Nephron (organoid): ENCODE data around the gene SHISA7.
A peak's percentile ranks its signal among the peaks of the same experiment; 100 is the strongest.

ENCODE experiments used
- H3K27ac Mint-ChIP-seq, 3 experiments: 2 replicates each; pipeline ENCODE4 v1.8.0; 2020; ENCODE audit warnings: mixed read lengths in 3 of 3, mild to moderate bottlenecking in 2 of 3, moderate library complexity in 1 of 3
- H3K27me3 Mint-ChIP-seq: 2 replicates; pipeline ENCODE4 v1.8.0; 2021; ENCODE audit warnings: low read depth, mild to moderate bottlenecking, moderate library complexity, mixed read lengths
- H3K36me3 Mint-ChIP-seq: 2 replicates; pipeline ENCODE4 v1.8.0; 2020; ENCODE audit warnings: low read depth, mixed read lengths
- H3K4me1 Mint-ChIP-seq: 2 replicates; pipeline ENCODE4 v1.8.0; 2020; ENCODE audit warnings: mixed read lengths
- H3K4me3 Mint-ChIP-seq, 3 experiments: 2 replicates each; pipeline ENCODE4 v1.8.0; 2020; ENCODE audit warnings: mild to moderate bottlenecking in 3 of 3, mixed read lengths in 3 of 3, moderate library complexity in 2 of 3
- H3K9me3 Mint-ChIP-seq: 2 replicates; pipeline ENCODE4 v1.8.0; 2020; ENCODE audit warnings: mixed read lengths
- TF ChIP-seq, protein P1 (sequence below), 3 experiments: fragments of 200-600 bp; sonication (generic); IDR thresholded peaks; one replicate each; pipeline ENCODE4 v1.5.0; 2021; ENCODE audit warnings: antibody characterized with exemption in 3 of 3; ENCODE audit not compliant: unreplicated experiment in 3 of 3

SHISA7 gene

DNA sequence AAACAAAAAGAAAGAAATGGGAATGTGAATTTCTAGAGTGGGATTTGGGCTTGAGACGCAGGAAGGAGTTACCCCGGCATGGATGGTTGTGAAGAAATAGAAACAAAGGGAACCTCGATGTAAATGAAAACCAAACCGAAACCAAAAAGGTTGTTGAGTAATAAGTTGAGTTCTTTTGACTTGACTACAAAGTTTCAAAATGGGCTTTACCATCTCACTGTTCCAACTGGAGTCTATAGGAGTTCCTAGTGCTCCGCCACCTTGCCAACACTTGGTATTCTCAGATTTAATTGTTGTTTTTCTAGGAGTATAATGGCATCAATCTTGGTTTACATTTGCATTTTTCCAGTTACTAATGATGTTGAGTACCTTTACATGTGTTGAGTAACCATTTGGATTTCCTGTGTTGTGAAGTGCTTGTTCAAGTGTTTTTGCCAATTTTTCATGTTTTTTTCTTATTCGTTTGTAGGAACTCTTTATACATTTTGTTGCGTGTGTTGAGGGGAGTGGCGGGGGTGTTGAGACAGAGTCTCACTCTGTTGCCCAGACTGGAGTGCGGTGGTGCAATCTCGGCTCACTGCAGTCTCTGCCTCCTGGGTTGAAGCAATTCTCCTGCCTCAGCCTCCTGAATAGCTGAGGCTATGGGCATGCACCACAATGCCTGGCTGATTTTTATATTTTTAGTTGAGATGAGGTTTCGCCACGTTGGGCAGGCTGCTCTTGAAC is 44.7 kb downstream of the SHISA7 start:
- no peaks in the 10 kb centered on the region for H3K27me3 Mint-ChIP-seq
- TF ChIP-seq, protein P1, sequence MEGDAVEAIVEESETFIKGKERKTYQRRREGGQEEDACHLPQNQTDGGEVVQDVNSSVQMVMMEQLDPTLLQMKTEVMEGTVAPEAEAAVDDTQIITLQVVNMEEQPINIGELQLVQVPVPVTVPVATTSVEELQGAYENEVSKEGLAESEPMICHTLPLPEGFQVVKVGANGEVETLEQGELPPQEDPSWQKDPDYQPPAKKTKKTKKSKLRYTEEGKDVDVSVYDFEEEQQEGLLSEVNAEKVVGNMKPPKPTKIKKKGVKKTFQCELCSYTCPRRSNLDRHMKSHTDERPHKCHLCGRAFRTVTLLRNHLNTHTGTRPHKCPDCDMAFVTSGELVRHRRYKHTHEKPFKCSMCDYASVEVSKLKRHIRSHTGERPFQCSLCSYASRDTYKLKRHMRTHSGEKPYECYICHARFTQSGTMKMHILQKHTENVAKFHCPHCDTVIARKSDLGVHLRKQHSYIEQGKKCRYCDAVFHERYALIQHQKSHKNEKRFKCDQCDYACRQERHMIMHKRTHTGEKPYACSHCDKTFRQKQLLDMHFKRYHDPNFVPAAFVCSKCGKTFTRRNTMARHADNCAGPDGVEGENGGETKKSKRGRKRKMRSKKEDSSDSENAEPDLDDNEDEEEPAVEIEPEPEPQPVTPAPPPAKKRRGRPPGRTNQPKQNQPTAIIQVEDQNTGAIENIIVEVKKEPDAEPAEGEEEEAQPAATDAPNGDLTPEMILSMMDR (IDR thresholded peaks at IDR 0.05; ENCODE audit: unreplicated experiment in 3 of 3): no peak
- peaks cover 31% of the 10 kb centered on the region for H3K36me3 Mint-ChIP-seq
- peaks cover 15% of the 10 kb centered on the region for H3K4me1 Mint-ChIP-seq
- H3K4me3 Mint-ChIP-seq: peak overlapping the region in 1 of 3 experiments; percentile 31
- no peak overlapping the region for H3K27ac Mint-ChIP-seq
- H3K9me3 Mint-ChIP-seq: no peaks in the 10 kb centered on the region

GRCh38 chr19:55392820-55393761 is 50.0 kb downstream of the SHISA7 start:
- no peaks in the 10 kb centered on the region for H3K9me3 Mint-ChIP-seq
- H3K4me1 Mint-ChIP-seq: peaks cover 28% of the 10 kb centered on the region
- TF ChIP-seq, protein P1 (IDR thresholded peaks at IDR 0.05; ENCODE audit: unreplicated experiment in 3 of 3): no peak
- H3K4me3 Mint-ChIP-seq: peak overlapping the region in 1 of 3 experiments; percentile 37
- no peaks in the 10 kb centered on the region for H3K27me3 Mint-ChIP-seq
- peak overlapping the region in 1 of 3 experiments; percentile 53 for H3K27ac Mint-ChIP-seq
- H3K36me3 Mint-ChIP-seq: peaks cover 28% of the 10 kb centered on the region

DNA sequence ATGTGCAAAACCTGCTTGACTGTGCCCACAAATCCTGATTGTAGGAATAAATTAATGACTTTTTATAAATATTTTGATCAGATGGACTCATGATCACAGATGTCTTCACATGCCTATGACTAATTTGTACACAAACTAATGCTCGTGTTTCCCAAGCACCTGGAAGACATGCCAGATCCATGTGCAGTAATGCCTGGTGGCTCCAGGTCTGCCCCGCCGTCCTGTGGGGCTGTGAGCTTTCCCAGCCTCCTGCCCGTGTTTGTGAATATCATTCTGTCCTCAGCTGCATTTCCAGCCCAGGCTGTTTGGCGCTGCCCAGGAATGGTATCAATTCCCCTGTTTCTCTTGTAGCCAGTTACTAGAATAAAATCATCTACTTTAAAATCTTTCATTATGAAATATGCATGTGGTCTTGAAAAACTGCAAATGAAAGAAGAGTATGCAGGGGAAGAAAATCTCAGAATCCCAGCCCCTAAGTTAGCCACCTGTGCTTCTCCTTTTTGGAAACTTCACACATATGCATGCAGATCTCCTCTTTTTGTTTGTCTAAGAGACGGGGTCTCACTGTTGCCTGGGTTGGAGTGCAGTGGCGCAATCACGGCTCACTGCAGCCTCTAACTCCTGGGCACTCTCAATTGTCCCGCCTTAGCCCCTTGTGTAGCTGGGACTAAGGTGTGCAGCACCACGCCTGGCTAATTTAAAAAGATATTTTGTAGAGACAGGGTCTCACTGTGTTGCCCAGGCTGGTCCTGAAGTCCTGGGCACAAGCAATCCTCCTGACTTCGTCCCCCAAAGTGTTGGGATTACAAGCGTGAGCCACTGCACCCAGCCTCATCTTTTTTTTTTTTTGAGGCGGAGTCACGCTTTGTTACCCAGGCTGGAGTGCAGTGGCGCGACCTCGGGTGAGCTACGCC is 51.1 kb downstream of the SHISA7 start:
- Mint-ChIP-seq H3K27me3 (no peaks in the 10 kb centered on the region), H3K4me3 (peak overlapping the region in 1 of 3 experiments; percentile 51), H3K27ac (no peak overlapping the region), H3K9me3 (no peaks in the 10 kb centered on the region), H3K36me3 (peaks cover 34% of the 10 kb centered on the region), H3K4me1 (peaks cover 35% of the 10 kb centered on the region)
- TF ChIP-seq, protein P1 (IDR thresholded peaks at IDR 0.05; ENCODE audit: unreplicated experiment in 3 of 3): no peak

DNA sequence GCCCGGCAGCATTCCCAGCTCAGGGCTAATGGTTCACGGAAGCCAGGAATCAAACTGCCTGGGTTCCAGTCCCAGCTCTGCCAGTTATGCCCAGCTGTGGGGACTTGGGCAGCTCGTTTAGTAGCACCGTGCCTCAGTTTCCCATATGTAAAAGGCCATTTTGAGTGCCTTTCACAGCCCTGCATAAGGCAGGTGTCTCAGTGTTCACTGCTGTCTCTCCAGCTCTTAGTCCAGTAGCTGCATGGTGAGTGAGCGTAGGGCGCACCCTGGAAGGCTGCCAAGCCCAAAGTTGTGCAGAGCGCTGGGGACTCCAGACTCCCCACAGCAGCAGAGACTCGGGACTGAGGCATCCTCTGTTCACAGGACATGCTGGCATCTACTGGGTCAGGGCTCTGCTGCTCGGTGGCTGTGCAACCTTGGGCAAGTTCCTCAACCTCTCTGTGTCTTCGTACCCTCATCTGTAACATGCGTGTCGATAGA is 51.9 kb downstream of the SHISA7 start:
- Mint-ChIP-seq H3K9me3 (no peaks in the 10 kb centered on the region), H3K36me3 (peaks cover 41% of the 10 kb centered on the region), H3K4me1 (peaks cover 41% of the 10 kb centered on the region), H3K4me3 (no peak overlapping the region), H3K27me3 (no peaks in the 10 kb centered on the region), H3K27ac (peak overlapping the region in 1 of 3 experiments; percentile 17)
- TF ChIP-seq, protein P1 (IDR thresholded peaks at IDR 0.05; ENCODE audit: unreplicated experiment in 3 of 3): no peak

DNA sequence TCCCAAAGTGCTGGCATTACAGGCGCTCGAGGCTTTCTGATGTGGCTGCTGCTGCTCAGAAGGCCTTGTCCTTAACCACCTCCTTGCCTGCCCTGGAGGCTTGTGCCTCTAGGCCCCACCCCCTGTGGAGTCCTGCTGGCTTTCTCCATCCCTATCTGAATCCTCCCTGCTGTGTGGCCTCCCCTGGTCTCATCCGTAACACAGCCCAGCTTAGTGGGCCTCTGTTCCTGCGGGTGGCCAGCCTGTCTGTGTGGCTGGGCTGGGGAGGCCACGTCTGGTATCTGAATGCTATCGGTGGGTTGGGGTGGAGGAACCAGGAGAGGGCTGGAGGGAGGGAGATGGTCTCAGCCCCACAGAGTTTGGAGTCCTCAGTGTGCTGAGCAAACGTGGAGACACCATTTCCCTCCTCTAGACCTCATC is 52.6 kb downstream of the SHISA7 start:
- Mint-ChIP-seq H3K4me1 (peaks cover 45% of the 10 kb centered on the region), H3K36me3 (peaks cover 44% of the 10 kb centered on the region), H3K4me3 (peak overlapping the region in 2 of 3 experiments; percentile 8 to 83), H3K27me3 (no peaks in the 10 kb centered on the region), H3K9me3 (no peaks in the 10 kb centered on the region), H3K27ac (peak overlapping the region in 1 of 3 experiments; percentile 17)
- TF ChIP-seq, protein P1 (IDR thresholded peaks at IDR 0.05; ENCODE audit: unreplicated experiment in 3 of 3): no peak
